Endodermal cell (in vitro differentiated cells): ENCODE results near the gene RP2. TPM values are rescaled to one million over a fixed set of nuclear protein-coding genes. Genes with fewer than 3 reads are reported as not detected.

Source experiments
- DNase-seq: peaks from one replicate; pipeline ENCODE4 v3.0.0-alpha.2; 2017
- H3K27ac ChIP-seq: 2 replicates; pipeline ENCODE4 v1.5.1; 2013; ENCODE audit warnings: mild to moderate bottlenecking, low read depth, low read length, moderate library complexity
- H3K27me3 ChIP-seq: 2 replicates; pipeline ENCODE4 v1.6.1; 2013; ENCODE audit warnings: mild to moderate bottlenecking, low read length, moderate library complexity; ENCODE audit not compliant: insufficient read depth, control insufficient read depth, poor library complexity, severe bottlenecking
- H3K36me3 ChIP-seq: 2 replicates; pipeline ENCODE4 v1.7.0; 2013; ENCODE audit warnings: mild to moderate bottlenecking, low read length, moderate library complexity; ENCODE audit not compliant: control insufficient read depth, insufficient read depth
- H3K4me1 ChIP-seq: one replicate; pipeline ENCODE4 v1.7.0; 2013; ENCODE audit warnings: low read length; ENCODE audit not compliant: control insufficient read depth, insufficient read depth
- H3K4me3 ChIP-seq: 2 replicates; pipeline ENCODE4 v1.5.1; 2013; ENCODE audit warnings: mild to moderate bottlenecking, low read length, moderate library complexity
- H3K9ac ChIP-seq: 2 replicates; pipeline ENCODE4 v1.6.1; 2013; ENCODE audit warnings: mild to moderate bottlenecking, low read length, moderate library complexity; ENCODE audit not compliant: poor library complexity, severe bottlenecking; ENCODE audit errors: extremely low read depth
- H3K9me3 ChIP-seq: 2 replicates; pipeline ENCODE4 v1.6.1; 2013; ENCODE audit warnings: mild to moderate bottlenecking, low read length, moderate library complexity; ENCODE audit not compliant: control insufficient read depth
- H3K27ac Mint-ChIP-seq: 2 replicates; pipeline ENCODE4 v1.8.0; 2020; ENCODE audit warnings: mixed read lengths
- H3K27me3 Mint-ChIP-seq: 2 replicates; pipeline ENCODE4 v1.8.0; 2021; ENCODE audit warnings: mild to moderate bottlenecking, mixed read lengths; ENCODE audit not compliant: insufficient read depth
- H3K36me3 Mint-ChIP-seq: 2 replicates; pipeline ENCODE4 v1.8.0; 2020; ENCODE audit warnings: low read depth, mixed read lengths
- H3K4me1 Mint-ChIP-seq: 2 replicates; pipeline ENCODE4 v1.8.0; 2020; ENCODE audit warnings: mixed read lengths
- H3K4me3 Mint-ChIP-seq: 2 replicates; pipeline ENCODE4 v1.8.0; 2020; ENCODE audit warnings: mild to moderate bottlenecking, moderate library complexity, mixed read lengths
- H3K9me3 Mint-ChIP-seq: 2 replicates; pipeline ENCODE4 v1.8.0; 2020; ENCODE audit warnings: mild to moderate bottlenecking, mixed read lengths
- WGBS, 2 experiments: methylation state at CpG; one replicate each; pipeline versions ENCODE4 v1.1.5 to v1.1.7; 2013; ENCODE audit warnings: missing lambda C conversion rate in 2 of 2, mixed read lengths in 1 of 2; ENCODE audit not compliant: insufficient coverage in 1 of 2, insufficient read length in 1 of 2; 5-methylcytosine and 5-hydroxymethylcytosine counted together
- total RNA-seq, 2 donors: library from RNA; stranded (reverse); fragmentation: NEBNext Ultra II Directional in 1 of 2; extraction: Animal tissue kit (Norgen Biotek cat#: 25700) in 1 of 2; gene quantifications; 2 replicates in 1 of 2; 3 replicates in 1 of 2; pipeline ENCODE4 v1.2.1, GENCODE V29; 2021
- TF ChIP-seq, protein P1 (sequence below): fragments of 200-600 bp; sonication (generic); conservative IDR thresholded peaks from 2 replicates; pipeline ENCODE4 v1.5.0; 2021; ENCODE audit warnings: antibody characterized with exemption, mild to moderate bottlenecking

RP2 gene
- total RNA-seq, 2 donors from 2014 or later, result 11.8 to 12.1 TPM

GRCh38 chrX:46812445-46812844 is 24.4 kb upstream of the RP2 start:
- H3K9me3 Mint-ChIP-seq, result peaks cover 55% of the 10 kb centered on the region

DNA sequence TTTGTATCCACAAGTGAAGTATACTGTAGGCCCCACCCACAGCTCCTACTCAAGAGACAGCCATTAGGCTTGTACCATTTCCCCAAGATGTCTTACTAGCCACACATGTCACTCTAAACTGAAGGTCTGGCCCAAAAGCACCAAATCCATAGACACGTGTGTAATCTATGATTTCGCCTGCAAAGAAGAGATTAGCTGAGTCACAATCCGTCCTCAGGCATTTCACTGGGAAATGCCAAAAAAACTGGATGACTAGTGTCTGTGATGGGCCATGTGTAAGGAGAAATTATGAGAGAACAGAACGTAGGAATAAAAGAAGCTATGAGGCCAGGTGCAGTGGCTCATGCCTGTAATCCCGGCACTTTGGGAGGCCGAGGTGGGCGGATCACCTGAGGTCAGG is 21.9 kb upstream of the RP2 start:
- no peak overlapping the region for H3K27ac ChIP-seq
- Mint-ChIP-seq H3K9me3 (peaks cover 54% of the 10 kb centered on the region), H3K4me1 (peaks cover 4% of the 10 kb centered on the region), H3K4me3 (no peak overlapping the region), H3K27me3 (no peaks in the 10 kb centered on the region), H3K27ac (no peak overlapping the region), H3K36me3 (no peaks in the 10 kb centered on the region)
- no peak overlapping the region for H3K9ac ChIP-seq
- no peaks in the 10 kb centered on the region for H3K27me3 ChIP-seq
- WGBS, 2 experiments, result 93 to 100% methylated on average over 5 to 7 of the region's 7 CpGs
- H3K4me3 ChIP-seq, result no peak overlapping the region
- H3K36me3 ChIP-seq, result no peaks in the 10 kb centered on the region
- H3K9me3 ChIP-seq, result no peaks in the 10 kb centered on the region
- H3K4me1 ChIP-seq, result peaks cover under 1% of the 10 kb centered on the region
- TF ChIP-seq, protein P1, sequence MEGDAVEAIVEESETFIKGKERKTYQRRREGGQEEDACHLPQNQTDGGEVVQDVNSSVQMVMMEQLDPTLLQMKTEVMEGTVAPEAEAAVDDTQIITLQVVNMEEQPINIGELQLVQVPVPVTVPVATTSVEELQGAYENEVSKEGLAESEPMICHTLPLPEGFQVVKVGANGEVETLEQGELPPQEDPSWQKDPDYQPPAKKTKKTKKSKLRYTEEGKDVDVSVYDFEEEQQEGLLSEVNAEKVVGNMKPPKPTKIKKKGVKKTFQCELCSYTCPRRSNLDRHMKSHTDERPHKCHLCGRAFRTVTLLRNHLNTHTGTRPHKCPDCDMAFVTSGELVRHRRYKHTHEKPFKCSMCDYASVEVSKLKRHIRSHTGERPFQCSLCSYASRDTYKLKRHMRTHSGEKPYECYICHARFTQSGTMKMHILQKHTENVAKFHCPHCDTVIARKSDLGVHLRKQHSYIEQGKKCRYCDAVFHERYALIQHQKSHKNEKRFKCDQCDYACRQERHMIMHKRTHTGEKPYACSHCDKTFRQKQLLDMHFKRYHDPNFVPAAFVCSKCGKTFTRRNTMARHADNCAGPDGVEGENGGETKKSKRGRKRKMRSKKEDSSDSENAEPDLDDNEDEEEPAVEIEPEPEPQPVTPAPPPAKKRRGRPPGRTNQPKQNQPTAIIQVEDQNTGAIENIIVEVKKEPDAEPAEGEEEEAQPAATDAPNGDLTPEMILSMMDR, result no peak
- no peak for DNase-seq

More at GRCh38 chrX:46812445-46812844, 24.4 kb upstream of the RP2 start:
- Mint-ChIP-seq H3K36me3 (no peaks in the 10 kb centered on the region), H3K4me3 (no peak overlapping the region), H3K27ac (no peak overlapping the region), H3K4me1 (peaks cover 3% of the 10 kb centered on the region), H3K27me3 (no peaks in the 10 kb centered on the region)
- DNase-seq, result no peak
- 82 to 100% methylated on average over 2 of the region's 2 CpGs for WGBS, 2 experiments
- H3K9ac ChIP-seq, result no peak overlapping the region
- H3K27ac ChIP-seq, result no peak overlapping the region
- no peaks in the 10 kb centered on the region for H3K36me3 ChIP-seq
- no peaks in the 10 kb centered on the region for H3K9me3 ChIP-seq
- H3K4me1 ChIP-seq, result no peaks in the 10 kb centered on the region
- TF ChIP-seq, protein P1, result no peak
- H3K4me3 ChIP-seq, result no peak overlapping the region
- H3K27me3 ChIP-seq, result no peaks in the 10 kb centered on the region

DNA sequence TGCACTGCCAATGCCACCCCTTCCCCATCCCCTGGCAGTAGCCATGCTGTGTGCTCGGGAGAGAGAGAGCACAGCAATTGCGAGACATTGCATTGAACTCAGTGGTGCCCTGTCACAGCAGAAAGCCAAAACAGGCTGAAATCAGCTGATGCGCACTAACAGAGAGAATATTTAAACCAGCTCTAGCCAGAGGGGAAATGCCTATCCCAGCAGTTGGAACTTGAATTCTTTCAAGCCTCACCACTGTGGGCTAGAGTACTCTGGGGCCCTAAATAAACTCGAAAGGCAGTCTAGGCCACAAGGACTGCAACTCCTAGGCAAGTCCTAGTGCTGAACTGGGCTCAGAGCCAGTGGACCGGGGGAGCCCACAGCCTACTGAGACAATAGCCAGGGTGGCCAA is 17.7 kb upstream of the RP2 start:
- H3K4me3 ChIP-seq, result no peak overlapping the region
- no peak overlapping the region for H3K9ac ChIP-seq
- H3K9me3 Mint-ChIP-seq, result peaks cover 48% of the 10 kb centered on the region
- H3K36me3 ChIP-seq, result no peaks in the 10 kb centered on the region
- DNase-seq, result no peak
- WGBS, 2 experiments, result 95 to 100% methylated on average over 1 to 5 of the region's 5 CpGs
- no peaks in the 10 kb centered on the region for H3K27me3 ChIP-seq
- H3K9me3 ChIP-seq, result no peaks in the 10 kb centered on the region
- peaks cover 5% of the 10 kb centered on the region for H3K4me1 ChIP-seq
- no peaks in the 10 kb centered on the region for H3K27me3 Mint-ChIP-seq
- TF ChIP-seq, protein P1, result no peak
- H3K4me1 Mint-ChIP-seq, result peaks cover 10% of the 10 kb centered on the region
- H3K36me3 Mint-ChIP-seq, result no peaks in the 10 kb centered on the region
- no peak overlapping the region for H3K27ac Mint-ChIP-seq
- H3K4me3 Mint-ChIP-seq, result no peak overlapping the region
- H3K27ac ChIP-seq, result no peak overlapping the region
